Measurements from ENCODE around the gene MADD.

DNA sequence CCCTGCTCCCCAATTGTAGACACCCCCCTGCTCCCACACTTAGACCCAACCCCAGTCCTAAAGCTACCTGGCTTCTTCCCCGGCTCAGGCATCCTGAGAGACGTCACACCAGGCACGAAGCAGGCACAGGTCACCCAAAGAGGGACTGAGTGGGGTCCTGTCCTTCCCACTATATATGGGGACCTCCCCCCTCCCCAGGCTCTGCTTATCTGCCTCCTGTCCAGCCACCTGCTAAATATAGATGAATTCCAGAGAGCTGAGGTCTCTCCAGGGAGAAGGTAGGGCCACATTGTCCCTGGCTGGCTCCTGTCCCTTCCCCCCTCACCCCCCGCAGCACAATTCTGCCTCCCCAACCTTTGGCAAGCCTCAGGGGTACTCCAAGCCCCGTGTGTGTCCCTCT lies 82.6 kb downstream of the MADD start, which contains the start of gene MYBPC3:
- no peak for TF ChIP-seq CTCF (IDR thresholded peaks at IDR 0.05; ENCODE audit: low read depth, low read length)
- no peak for TF ChIP-seq EZH2phosphoT487 (IDR thresholded peaks at IDR 0.05; ENCODE audit: low read depth)

Data from OCI-LY3 (cell line).